Retinal pigment epithelial cell (primary cell): ENCODE data around the gene RBM18.

ENCODE experiments used
- DNase-seq: peaks from one replicate; pipeline ENCODE4 v3.0.0-alpha.2; 2010; ENCODE audit warnings: low read depth
- H3K4me3 ChIP-seq: 2 replicates; pipeline ENCODE4 v1.5.1; 2011; ENCODE audit warnings: mild to moderate bottlenecking, low read length, control low read depth, moderate library complexity
- CTCF ChIP-seq: conservative IDR thresholded peaks from 2 replicates; pipeline ENCODE4 v1.5.1; 2011; ENCODE audit warnings: low read depth, low read length, control low read depth, inconsistent platforms

Gene RBM18

GRCh38 chr9:122228568-122229484 is 35.8 kb downstream of the RBM18 start, which contains the start of gene LHX6:
TSS of gene LHX6 (minus strand) at chr9:122228957. CDS start at chr9:122228740, 217 bp downstream.
- no peak for DNase-seq
- no peak for TF ChIP-seq CTCF
- H3K4me3 ChIP-seq: no peak within 1 kb of the TSS

- H3K4me3 ChIP-seq: no peak overlapping the region
- no peak for DNase-seq
- no peak for TF ChIP-seq CTCF
Observed at GRCh38 chr9:122228191-122228567, 36.5 kb downstream of the RBM18 start.

- no peak for DNase-seq
- no peak for TF ChIP-seq CTCF
- H3K4me3 ChIP-seq: no peak overlapping the region
Observed at GRCh38 chr9:122227575-122227900, 37.1 kb downstream of the RBM18 start.

GRCh38 chr9:122226758-122227574 is 37.7 kb downstream of the RBM18 start:
- TF ChIP-seq CTCF: no peak
- DNase-seq: no peak
- no peak overlapping the region for H3K4me3 ChIP-seq

GRCh38 chr9:122226142-122226757 is 38.4 kb downstream of the RBM18 start:
- no peak for TF ChIP-seq CTCF
- no peak overlapping the region for H3K4me3 ChIP-seq
- no peak for DNase-seq

- TF ChIP-seq CTCF: no peak
- H3K4me3 ChIP-seq: no peak overlapping the region
- DNase-seq: no peak
Observed at GRCh38 chr9:122225312-122226141, 39.1 kb downstream of the RBM18 start.
